Endothelial cell (in vitro differentiated cells): ENCODE measurements around the gene UTP11. TPM values are rescaled to one million over a fixed set of nuclear protein-coding genes. Genes with fewer than 3 reads are reported as not detected.
A peak's percentile ranks its signal among the peaks of the same experiment; 100 is the strongest.

ENCODE experiments used
- DNase-seq: peaks from one replicate; pipeline ENCODE4 v3.0.0; 2021; ENCODE audit warnings: low spot score
- H3K27ac Mint-ChIP-seq: one replicate; pipeline ENCODE4 v1.8.0; 2021; ENCODE audit warnings: mixed read lengths, inconsistent platforms; ENCODE audit not compliant: unreplicated experiment
- H3K27me3 Mint-ChIP-seq: one replicate; pipeline ENCODE4 v1.8.0; 2021; ENCODE audit warnings: mild to moderate bottlenecking, moderate library complexity, mixed read lengths, inconsistent platforms; ENCODE audit not compliant: unreplicated experiment
- H3K36me3 Mint-ChIP-seq: one replicate; pipeline ENCODE4 v1.8.0; 2021; ENCODE audit warnings: mild to moderate bottlenecking, low read depth, mixed read lengths, inconsistent platforms; ENCODE audit not compliant: unreplicated experiment
- H3K4me1 Mint-ChIP-seq: one replicate; pipeline ENCODE4 v1.8.0; 2021; ENCODE audit warnings: mild to moderate bottlenecking, mixed read lengths, inconsistent platforms; ENCODE audit not compliant: unreplicated experiment
- H3K4me3 Mint-ChIP-seq: one replicate; pipeline ENCODE4 v1.8.0; 2021; ENCODE audit warnings: mild to moderate bottlenecking, mixed read lengths, inconsistent platforms; ENCODE audit not compliant: unreplicated experiment
- H3K9me3 Mint-ChIP-seq: one replicate; pipeline ENCODE4 v1.8.0; 2021; ENCODE audit warnings: mixed read lengths, inconsistent platforms; ENCODE audit not compliant: unreplicated experiment
- CTCF ChIP-seq: fragments of 200-600 bp; sonication (generic); IDR thresholded peaks from one replicate; pipeline ENCODE4 v1.5.0; 2021; ENCODE audit warnings: antibody characterized with exemption; ENCODE audit not compliant: unreplicated experiment
- total RNA-seq: library from RNA; stranded (reverse); fragmentation: NEBNext Ultra II Directional; extraction: Animal tissue kit (Norgen Biotek cat#: 25700); gene quantifications from one replicate; pipeline ENCODE4 v1.2.1, GENCODE V29; 2021; ENCODE audit not compliant: unreplicated experiment

The UTP11 gene
- total RNA-seq, 1 donor from 2014 or later, result 44.7 TPM

- Mint-ChIP-seq H3K27me3 (peaks cover 8% of the 10 kb centered on the region), H3K36me3 (peaks cover 3% of the 10 kb centered on the region), H3K9me3 (no peaks in the 10 kb centered on the region), H3K4me3 (no peak overlapping the region), H3K4me1 (peaks cover 25% of the 10 kb centered on the region), H3K27ac (no peak overlapping the region)
- TF ChIP-seq CTCF, result no peak
- DNase-seq, result no peak
These were observed 29.7 kb downstream of the UTP11 start for GRCh38 chr1:38041936-38042834.

- H3K4me3 Mint-ChIP-seq, result peak overlapping the region; percentile 21
These were observed 30.7 kb downstream of the UTP11 start for GRCh38 chr1:38043036-38043747.

GRCh38 chr1:38044221-38045215 is 32.0 kb downstream of the UTP11 start:
- H3K27me3 Mint-ChIP-seq, result peaks cover 8% of the 10 kb centered on the region
- peak overlapping the region; percentile 89 for H3K4me3 Mint-ChIP-seq
- DNase-seq, result no peak
- H3K9me3 Mint-ChIP-seq, result no peaks in the 10 kb centered on the region
- peaks cover 3% of the 10 kb centered on the region for H3K36me3 Mint-ChIP-seq
- peaks cover 37% of the 10 kb centered on the region for H3K4me1 Mint-ChIP-seq
- H3K27ac Mint-ChIP-seq, result no peak overlapping the region
- TF ChIP-seq CTCF, result no peak

More at GRCh38 chr1:38043036-38043747, 30.7 kb downstream of the UTP11 start:
- peak overlapping the region; percentile 25 for H3K27ac Mint-ChIP-seq
- peaks cover 3% of the 10 kb centered on the region for H3K36me3 Mint-ChIP-seq
- no peak for TF ChIP-seq CTCF
- H3K4me1 Mint-ChIP-seq, result peaks cover 31% of the 10 kb centered on the region
- H3K27me3 Mint-ChIP-seq, result peaks cover 8% of the 10 kb centered on the region
- no peaks in the 10 kb centered on the region for H3K9me3 Mint-ChIP-seq
- no peak for DNase-seq

DNA sequence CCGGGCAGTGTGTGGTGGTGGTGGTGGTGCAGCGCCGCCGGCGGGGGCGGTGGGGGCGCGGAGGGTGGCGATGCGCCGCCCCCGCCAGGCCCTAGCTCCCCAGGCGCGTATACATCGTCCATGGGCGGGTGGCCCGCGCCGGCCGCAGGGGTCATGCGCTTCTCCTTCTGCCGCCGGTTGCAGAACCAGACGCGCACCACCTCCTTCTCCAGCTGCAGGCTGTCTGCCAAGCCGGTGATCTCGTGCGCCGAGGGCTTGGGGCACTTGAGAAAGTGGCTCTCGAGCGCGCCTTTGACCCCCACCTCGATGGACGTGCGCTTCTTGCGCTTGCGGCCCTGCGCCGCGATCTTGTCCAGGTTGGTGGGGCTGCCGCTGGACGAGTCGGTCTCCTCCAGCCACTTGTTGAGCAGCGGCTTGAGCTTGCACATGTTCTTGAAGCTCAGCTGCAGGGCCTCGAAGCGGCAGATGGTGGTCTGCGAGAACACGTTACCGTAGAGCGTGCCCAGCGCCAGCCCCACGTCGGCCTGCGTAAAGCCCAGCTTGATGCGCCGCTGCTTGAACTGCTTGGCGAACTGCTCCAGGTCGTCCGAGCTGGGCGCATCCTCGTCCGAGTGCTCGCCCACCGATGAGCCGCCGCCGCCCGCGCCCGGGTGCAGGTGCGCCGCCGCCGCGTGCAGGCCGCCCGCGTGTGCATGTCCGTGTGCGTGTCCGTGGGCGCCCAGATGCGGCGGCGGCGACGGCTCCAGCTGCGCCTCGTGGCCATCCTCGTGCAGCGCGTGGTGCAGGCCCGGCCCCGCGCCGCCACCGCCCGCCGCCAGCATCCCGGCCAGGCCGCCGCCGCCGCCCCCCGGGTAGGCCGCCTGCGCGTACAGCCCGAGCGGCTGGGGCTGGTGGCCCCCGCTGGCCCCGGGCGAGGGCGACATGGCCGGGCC is 33.1 kb downstream of the UTP11 start:
- Mint-ChIP-seq H3K27ac (no peak overlapping the region), H3K9me3 (no peaks in the 10 kb centered on the region), H3K4me1 (peaks cover 33% of the 10 kb centered on the region), H3K36me3 (no peaks in the 10 kb centered on the region), H3K4me3 (peak overlapping the region; percentile 47), H3K27me3 (peaks cover 9% of the 10 kb centered on the region)
- no peak for DNase-seq
- TF ChIP-seq CTCF, result no peak
